NB4 (cell line): ENCODE measurements around the gene FANCM.

Experiments used
- CTCF ChIP-seq: IDR thresholded peaks from one replicate; pipeline ENCODE4 v1.5.1; 2012; ENCODE audit warnings: low read depth, low read length
- POLR2A ChIP-seq: IDR thresholded peaks from 2 replicates; pipeline ENCODE4 v1.6.1; 2011; ENCODE audit warnings: mild to moderate bottlenecking; ENCODE audit not compliant: insufficient read length; ENCODE audit errors: extremely low read depth

DNA sequence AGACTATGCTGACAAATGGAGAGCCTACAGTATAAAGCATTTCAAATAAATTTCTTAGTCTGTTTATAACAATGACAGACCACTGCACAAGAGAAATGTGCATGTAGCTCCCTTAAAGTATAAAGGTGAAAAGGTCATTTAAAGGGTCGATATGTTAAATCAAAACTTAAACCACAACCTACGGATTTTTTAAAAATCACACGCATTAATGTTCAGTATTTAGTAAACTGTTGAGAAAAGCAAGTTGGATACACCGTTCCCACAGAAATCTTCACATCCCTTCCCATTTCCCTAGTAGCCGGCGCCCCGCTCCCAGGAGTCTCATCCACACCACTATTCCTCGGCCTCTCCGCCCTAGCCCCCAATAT is 2.1 kb upstream of the FANCM start:
- TF ChIP-seq CTCF (no peak), POLR2A (no peak)
